ENCODE measurements around the gene ADGB.

Gene ADGB

GRCh38 chr6:146819596-146820320 lies 221.0 kb downstream of the ADGB start:
- no peak for DNase-seq (ENCODE audit: extremely low read depth, low read depth)
- no peak for TF ChIP-seq CTCF (IDR thresholded peaks at IDR 0.05; ENCODE audit: low read depth, low read length)

- no peak for TF ChIP-seq CTCF (IDR thresholded peaks at IDR 0.05; ENCODE audit: low read depth, low read length)
Measured at GRCh38 chr6:146827216-146827928, 228.6 kb downstream of the ADGB start.

GRCh38 chr6:146829792-146830565 lies 231.2 kb downstream of the ADGB start:
- DNase-seq (ENCODE audit: extremely low read depth, low read depth) = no peak
- no peak for TF ChIP-seq CTCF (IDR thresholded peaks at IDR 0.05; ENCODE audit: low read depth, low read length)

More at GRCh38 chr6:146827216-146827928, 228.6 kb downstream of the ADGB start:
- no peak for DNase-seq (ENCODE audit: extremely low read depth, low read depth)

- TF ChIP-seq CTCF (IDR thresholded peaks at IDR 0.05; ENCODE audit: low read depth, low read length) = no peak
- no peak for DNase-seq (ENCODE audit: extremely low read depth, low read depth)
Measured at GRCh38 chr6:146833157-146833556, 234.4 kb downstream of the ADGB start.

- no peak for TF ChIP-seq CTCF (IDR thresholded peaks at IDR 0.05; ENCODE audit: low read depth, low read length)
- DNase-seq (ENCODE audit: extremely low read depth, low read depth) = no peak
Measured at GRCh38 chr6:146840216-146840615, 241.4 kb downstream of the ADGB start.

- DNase-seq (ENCODE audit: extremely low read depth, low read depth) = no peak
Measured at GRCh38 chr6:146840641-146841040, 241.9 kb downstream of the ADGB start.

More at GRCh38 chr6:146840641-146841040, 241.9 kb downstream of the ADGB start:
- TF ChIP-seq CTCF (IDR thresholded peaks at IDR 0.05; ENCODE audit: low read depth, low read length) = no peak

Data from AG09319 (cell line).